Vagina (tissue), 2 donors: Measurements from ENCODE around the gene LCAT. TPM values are rescaled to one million over a fixed set of nuclear protein-coding genes. Genes with fewer than 3 reads are reported as not detected.
A peak's percentile ranks its signal among the peaks of the same experiment; 100 is the strongest.
"Not testable (repeated sequence)": the region's sequence is repeated elsewhere in the genome, so short reads cannot be mapped to it uniquely, and the experiment has no call there.

Experiments used
- DNase-seq, 2 donors: peaks; one replicate each; pipeline ENCODE4 v3.0.0-alpha.2; 2017; ENCODE audit errors: extremely low spot score in 2 of 2
- H3K27ac ChIP-seq: fragments of 200-600 bp; sonication (generic); one replicate; pipeline ENCODE4 v1.5.1; 2019
- H3K27me3 ChIP-seq: fragments of 200-600 bp; sonication (generic); one replicate; pipeline ENCODE4 v1.5.1; 2019
- H3K36me3 ChIP-seq, 2 donors: fragments of 200-600 bp; sonication (generic); one replicate each; pipeline ENCODE4 v1.5.1; 2017 to 2019
- H3K4me1 ChIP-seq: fragments of 200-600 bp; sonication (generic); one replicate; pipeline ENCODE4 v1.5.1; 2019
- H3K4me3 ChIP-seq, 2 donors: fragments of 200-600 bp; sonication (generic); 1 replicate in 1 of 2; 2 replicates in 1 of 2; pipeline ENCODE4 v1.5.1; 2016 to 2019
- H3K9me3 ChIP-seq: fragments of 200-600 bp; sonication (generic); one replicate; pipeline ENCODE4 v1.5.1; 2019
- POLR2A ChIP-seq, 2 donors: fragments of 450-650 bp; IDR thresholded peaks; one replicate each; pipeline ENCODE4 v1.6.1; 2017; ENCODE audit warnings: antibody characterized with exemption in 2 of 2, mild to moderate bottlenecking in 2 of 2, moderate library complexity in 2 of 2
- POLR2AphosphoS5 ChIP-seq, 2 donors: sonication (generic); formaldehyde crosslinking; IDR thresholded peaks; one replicate each; pipeline ENCODE4 v1.9.0; 2017; ENCODE audit warnings: antibody characterized with exemption in 2 of 2, mild to moderate bottlenecking in 2 of 2, low read depth in 1 of 2; ENCODE audit not compliant: insufficient read depth in 1 of 2
- intact Hi-C: fragments of 100-400 bp; cut with DNase I; formaldehyde crosslinking; loops from one replicate; pipeline ENCODE4 v1.15.1; 2023
- total RNA-seq: library from RNA; depleted of rRNA; stranded (reverse); fragments of >200 nt; gene quantifications from one replicate; pipeline ENCODE4 v1.2.3, GENCODE V29; 2016
- TF ChIP-seq, protein P1 (sequence below), 3 experiments: fragments of 450-650 bp in 2 of 3; fragments of 200-600 bp in 1 of 3; sonication (generic) in 1 of 3; IDR thresholded peaks; one replicate each; pipeline ENCODE4 v1.5.1; 2017 to 2019; ENCODE audit warnings: antibody characterized with exemption in 3 of 3, mild to moderate bottlenecking in 2 of 3, moderate library complexity in 2 of 3

LCAT gene
- total RNA-seq, 1 donor from 2014 or later = 33.4 TPM

- no peak overlapping the region for H3K4me3 ChIP-seq
- no peaks in the 10 kb centered on the region for H3K27me3 ChIP-seq
- peaks cover 0 to 6% of the 10 kb centered on the region in 2 donors for H3K36me3 ChIP-seq
- H3K4me1 ChIP-seq = peaks cover 57% of the 10 kb centered on the region
- no peak overlapping the region for H3K27ac ChIP-seq
- TF ChIP-seq POLR2A (IDR thresholded peaks at IDR 0.05) (no peak), POLR2AphosphoS5 (IDR thresholded peaks at IDR 0.05; ENCODE audit: insufficient read depth in 1 of 2, low read depth in 1 of 2) (no peak)
- TF ChIP-seq, protein P1, sequence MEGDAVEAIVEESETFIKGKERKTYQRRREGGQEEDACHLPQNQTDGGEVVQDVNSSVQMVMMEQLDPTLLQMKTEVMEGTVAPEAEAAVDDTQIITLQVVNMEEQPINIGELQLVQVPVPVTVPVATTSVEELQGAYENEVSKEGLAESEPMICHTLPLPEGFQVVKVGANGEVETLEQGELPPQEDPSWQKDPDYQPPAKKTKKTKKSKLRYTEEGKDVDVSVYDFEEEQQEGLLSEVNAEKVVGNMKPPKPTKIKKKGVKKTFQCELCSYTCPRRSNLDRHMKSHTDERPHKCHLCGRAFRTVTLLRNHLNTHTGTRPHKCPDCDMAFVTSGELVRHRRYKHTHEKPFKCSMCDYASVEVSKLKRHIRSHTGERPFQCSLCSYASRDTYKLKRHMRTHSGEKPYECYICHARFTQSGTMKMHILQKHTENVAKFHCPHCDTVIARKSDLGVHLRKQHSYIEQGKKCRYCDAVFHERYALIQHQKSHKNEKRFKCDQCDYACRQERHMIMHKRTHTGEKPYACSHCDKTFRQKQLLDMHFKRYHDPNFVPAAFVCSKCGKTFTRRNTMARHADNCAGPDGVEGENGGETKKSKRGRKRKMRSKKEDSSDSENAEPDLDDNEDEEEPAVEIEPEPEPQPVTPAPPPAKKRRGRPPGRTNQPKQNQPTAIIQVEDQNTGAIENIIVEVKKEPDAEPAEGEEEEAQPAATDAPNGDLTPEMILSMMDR (IDR thresholded peaks at IDR 0.05) = no peak
- intact Hi-C loops = loop anchor here (5.0 kb wide), 1 partner anchor 47 kb away; the partner anchor contains the start of gene PSKH1
- DNase-seq = no peak
- H3K9me3 ChIP-seq = no peaks in the 10 kb centered on the region
These were observed 4.1 kb downstream of the LCAT start for GRCh38 chr16:67939507-67940445.

DNA sequence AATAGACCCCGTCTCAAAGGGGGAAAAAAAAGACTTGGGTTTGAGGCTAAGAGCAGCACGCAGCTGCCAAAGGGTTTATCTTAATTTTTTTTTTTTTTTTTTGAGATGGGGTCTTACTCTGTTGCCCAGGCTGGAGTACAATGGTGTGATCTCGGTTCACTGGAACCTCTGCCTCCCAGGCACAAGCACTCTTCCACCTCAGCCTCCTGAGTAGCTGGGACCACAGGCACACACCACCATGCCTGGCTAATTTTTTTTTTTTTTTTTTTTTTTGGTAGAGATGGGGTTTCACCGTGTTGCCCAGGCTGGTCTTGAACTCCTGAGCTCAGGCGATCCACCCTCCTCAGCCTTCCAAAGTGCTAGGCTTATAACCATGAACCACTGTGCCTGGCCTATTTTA is 6.2 kb downstream of the LCAT start:
- peaks cover 43% of the 10 kb centered on the region for H3K4me1 ChIP-seq
- DNase-seq, H3K27me3 ChIP-seq, H3K4me3 ChIP-seq, H3K9me3 ChIP-seq, H3K27ac ChIP-seq, H3K36me3 ChIP-seq: not testable (repeated sequence)
- intact Hi-C loops = loop anchor here (5.0 kb wide), 1 partner anchor 45 kb away; the partner anchor contains the start of gene PSKH1

- no peak for DNase-seq
- intact Hi-C loops = loop anchor here (5.0 kb wide), 1 partner anchor 45 kb away; the partner anchor contains the start of gene PSKH1
These were observed 6.9 kb downstream of the LCAT start for GRCh38 chr16:67936880-67937605.

DNA sequence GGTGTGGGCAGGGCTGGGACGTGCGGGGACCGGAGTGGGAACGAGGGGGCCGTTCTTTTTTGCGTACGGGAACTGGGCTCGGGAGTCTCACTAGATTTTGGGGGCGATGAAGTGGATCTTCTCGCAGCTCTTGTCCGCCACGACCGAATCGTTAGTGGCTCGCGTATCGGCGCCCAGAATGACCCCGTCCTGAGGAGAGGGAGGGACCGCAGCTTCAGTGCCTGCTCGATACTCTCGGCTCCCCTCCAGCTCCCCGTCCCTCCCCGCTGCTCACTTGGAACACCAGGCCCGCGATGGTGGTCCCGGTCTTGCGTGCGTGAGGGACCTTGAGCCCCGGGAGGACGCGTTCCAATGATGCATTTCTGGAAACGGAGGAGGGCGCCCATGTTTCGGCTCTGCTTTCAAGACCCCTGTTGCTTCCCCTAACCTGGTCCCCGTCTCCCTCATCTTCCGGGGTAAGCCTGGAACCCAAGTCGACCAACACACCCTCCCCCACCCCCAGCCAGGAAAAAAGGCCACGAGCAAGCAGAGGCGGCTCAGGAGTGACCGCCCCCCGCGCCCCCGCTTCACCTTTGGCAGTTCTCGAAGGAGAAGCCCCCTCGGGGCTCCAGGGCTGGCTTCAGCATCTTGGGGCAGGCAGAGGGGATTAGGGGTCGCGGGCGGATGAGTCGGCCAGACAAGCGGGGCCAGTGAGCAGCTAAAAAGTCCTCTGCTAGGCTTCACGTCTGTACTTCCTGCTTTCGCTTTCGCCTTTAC is 7.6 kb downstream of the LCAT start, which contains the start of gene PSMB10:
Gene PSMB10, minus strand, starts transcription at position 727 of the 756 bp plus-strand sequence. Its CDS starts 101 bp downstream, at position 626.
- peaks cover 0 to 6% of the 10 kb centered on the region in 2 donors for H3K36me3 ChIP-seq
- peaks cover 38% of the 10 kb centered on the region for H3K4me1 ChIP-seq
- peak within 1 kb of the TSS; percentile 82 to 97 for H3K4me3 ChIP-seq
- intact Hi-C loops = loop anchor here (5.0 kb wide), 1 partner anchor 44 kb away; the partner anchor contains the start of gene PSKH1
- peak within 1 kb of the TSS; percentile 95 for H3K27ac ChIP-seq
- no peak for DNase-seq
- H3K27me3 ChIP-seq = no peaks in the 10 kb centered on the region
- peak in 1 of 2 donors; percentile 67 for TF ChIP-seq POLR2AphosphoS5 (IDR thresholded peaks at IDR 0.05; ENCODE audit: insufficient read depth in 1 of 2, low read depth in 1 of 2)
- TF ChIP-seq POLR2A (IDR thresholded peaks at IDR 0.05) = no peak
- no peaks in the 10 kb centered on the region for H3K9me3 ChIP-seq

More at GRCh38 chr16:67936880-67937605, 6.9 kb downstream of the LCAT start:
- TF ChIP-seq, protein P1 (IDR thresholded peaks at IDR 0.05) = no peak
- no peak for TF ChIP-seq POLR2AphosphoS5 (IDR thresholded peaks at IDR 0.05; ENCODE audit: insufficient read depth in 1 of 2, low read depth in 1 of 2)
- no peak for TF ChIP-seq POLR2A (IDR thresholded peaks at IDR 0.05)
- peak overlapping the region; percentile 95 for H3K27ac ChIP-seq
- H3K4me3 ChIP-seq = peak overlapping the region; percentile 82 to 97
- H3K36me3 ChIP-seq = peaks cover 0 to 6% of the 10 kb centered on the region in 2 donors
- no peaks in the 10 kb centered on the region for H3K9me3 ChIP-seq
- H3K27me3 ChIP-seq = no peaks in the 10 kb centered on the region
- peaks cover 38% of the 10 kb centered on the region for H3K4me1 ChIP-seq

- DNase-seq = peak in 1 of 2 donors; percentile 97
- H3K27me3 ChIP-seq = no peaks in the 10 kb centered on the region
- peaks cover 0 to 6% of the 10 kb centered on the region in 2 donors for H3K36me3 ChIP-seq
- TF ChIP-seq, protein P1 (IDR thresholded peaks at IDR 0.05) = no peak
- TF ChIP-seq POLR2A (IDR thresholded peaks at IDR 0.05) = peak in 1 of 2 donors; percentile 55
- TF ChIP-seq POLR2AphosphoS5 (IDR thresholded peaks at IDR 0.05; ENCODE audit: insufficient read depth in 1 of 2, low read depth in 1 of 2) = peak; percentile 95 to 97
- H3K4me3 ChIP-seq = peak overlapping the region; percentile 82 to 97
- H3K9me3 ChIP-seq = no peaks in the 10 kb centered on the region
- intact Hi-C loops = loop anchor here (5.0 kb wide), 1 partner anchor 43 kb away; the partner anchor contains the start of gene PSKH1
- peaks cover 38% of the 10 kb centered on the region for H3K4me1 ChIP-seq
- H3K27ac ChIP-seq = peak overlapping the region; percentile 95
These were observed 8.4 kb downstream of the LCAT start for GRCh38 chr16:67935402-67936123.
